HG03175 (cell line): Measurements from ENCODE around the gene HES4.
"Not testable (repeated sequence)": the region's sequence is repeated elsewhere in the genome, so short reads cannot be mapped to it uniquely, and the experiment has no call there.

Experiments used
- ATAC-seq: cut with Tn5 transposase; IDR thresholded peaks from one replicate; pipeline ENCODE4 v1.9.1; 2021; ENCODE audit warnings: mild to moderate bottlenecking, moderate library complexity; ENCODE audit not compliant: unreplicated experiment

The HES4 gene

DNA sequence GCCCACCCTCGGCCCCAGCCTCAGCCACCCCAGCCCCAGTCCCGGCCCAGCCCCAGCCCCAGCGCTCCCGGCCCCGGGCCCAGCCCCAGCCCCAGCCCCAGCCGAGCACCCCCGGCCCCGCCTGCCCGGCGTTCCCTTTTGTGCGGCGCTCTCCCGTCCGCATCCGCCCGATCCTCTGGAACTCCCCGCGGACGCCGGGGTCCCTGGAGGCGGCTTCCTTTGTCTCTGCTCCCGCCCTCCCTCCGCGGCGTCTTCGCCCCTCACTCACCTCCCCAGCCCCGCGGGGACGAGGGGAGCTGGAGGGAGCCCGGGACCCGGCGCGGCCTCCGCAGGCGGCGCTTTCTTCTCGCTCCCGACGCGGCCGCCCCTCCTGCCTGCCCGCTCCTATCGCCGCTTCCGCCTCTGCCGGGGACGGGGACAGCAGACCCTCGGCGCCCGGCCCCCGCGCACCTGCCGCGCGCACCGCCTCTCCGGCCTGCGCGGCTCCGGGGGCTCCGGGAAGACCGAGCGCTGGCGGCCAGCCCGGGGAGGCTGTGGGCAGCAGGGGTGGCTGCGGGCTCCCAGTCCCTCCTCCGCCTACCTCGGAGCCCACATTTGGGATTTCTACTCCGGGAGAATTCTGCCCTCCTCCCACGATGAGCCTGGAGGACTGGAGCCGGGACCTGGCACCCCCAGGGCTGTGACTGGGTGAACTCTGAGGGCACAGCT lies 34.0 kb upstream of the HES4 start:
- ATAC-seq: no peak

DNA sequence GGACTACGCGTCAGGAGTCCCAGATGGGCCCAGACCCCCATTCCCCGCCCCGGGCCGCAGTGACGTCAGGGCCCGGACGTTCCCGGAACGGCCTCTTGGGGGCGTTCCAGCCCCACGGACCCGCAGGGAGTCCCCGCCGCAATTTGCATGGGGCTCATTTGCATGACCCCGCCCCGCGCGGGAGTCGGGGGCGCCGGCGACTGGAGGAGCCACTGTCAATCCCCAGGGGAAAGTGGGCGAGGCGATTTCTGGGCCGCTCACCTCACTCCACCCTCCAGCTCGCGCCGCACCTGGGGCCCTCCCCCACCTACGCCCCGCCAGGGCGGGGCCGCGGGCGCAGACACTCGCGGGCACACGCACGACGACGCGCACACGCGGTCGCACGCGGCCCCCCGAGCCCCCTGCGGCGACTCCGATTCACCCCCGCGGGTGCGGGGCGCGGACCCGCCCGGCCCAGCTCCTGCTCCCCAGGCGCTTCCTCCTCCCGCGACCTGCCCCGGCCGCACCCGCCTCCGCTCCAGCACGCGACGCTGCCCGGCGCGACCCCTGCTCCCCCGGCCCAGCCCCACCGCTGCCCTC lies 33.2 kb upstream of the HES4 start:
- peak; percentile 85 for ATAC-seq

DNA sequence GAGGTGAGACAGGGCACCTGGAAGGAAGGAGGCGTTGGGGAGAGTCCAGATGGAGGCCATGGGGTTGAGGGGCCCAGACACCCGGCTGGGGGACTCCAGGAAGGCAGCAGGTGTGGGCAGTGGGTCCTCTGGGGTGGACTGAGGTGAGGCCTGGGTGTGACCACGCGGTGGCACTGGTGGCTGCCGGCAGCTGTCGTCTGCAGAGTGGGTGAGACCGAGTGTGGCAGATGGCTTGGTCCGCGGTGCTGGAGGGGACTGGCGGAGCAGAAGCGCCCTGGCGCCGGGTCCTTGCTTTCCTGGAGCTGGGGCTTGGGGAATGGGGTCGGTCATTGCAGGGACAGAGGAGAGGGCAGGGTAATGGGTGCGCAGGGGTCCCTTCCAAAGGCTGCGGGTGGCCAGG lies 32.5 kb upstream of the HES4 start:
- ATAC-seq: no peak

DNA sequence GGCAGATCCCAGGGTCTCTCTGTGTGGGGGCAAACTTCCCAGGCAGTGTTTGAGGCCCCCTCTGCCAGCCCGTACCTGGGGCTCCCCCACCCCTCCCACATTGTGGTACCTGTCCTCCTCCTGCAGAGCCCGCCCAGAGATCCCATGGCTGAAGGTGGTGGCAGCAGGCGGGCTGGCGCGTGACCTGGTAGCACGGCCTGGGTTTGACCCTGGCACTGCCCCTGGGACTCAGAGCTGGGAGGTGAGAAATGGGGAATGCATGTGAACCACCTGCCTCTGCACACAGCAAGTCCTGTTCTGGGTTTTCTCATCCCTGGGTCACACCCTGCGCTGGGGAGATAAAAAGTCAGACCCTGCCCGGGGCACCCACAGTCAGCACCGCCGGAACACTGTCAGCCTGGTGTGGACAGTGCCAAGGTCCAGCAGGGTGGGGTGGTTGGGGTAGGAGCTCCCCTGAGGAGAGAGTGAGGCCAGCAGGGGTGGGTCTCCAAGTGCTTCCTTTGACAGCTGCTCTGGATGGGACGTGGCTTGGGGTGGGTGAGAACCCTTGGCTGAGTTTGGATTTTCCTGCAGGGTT lies 31.9 kb upstream of the HES4 start:
- no peak for ATAC-seq

DNA sequence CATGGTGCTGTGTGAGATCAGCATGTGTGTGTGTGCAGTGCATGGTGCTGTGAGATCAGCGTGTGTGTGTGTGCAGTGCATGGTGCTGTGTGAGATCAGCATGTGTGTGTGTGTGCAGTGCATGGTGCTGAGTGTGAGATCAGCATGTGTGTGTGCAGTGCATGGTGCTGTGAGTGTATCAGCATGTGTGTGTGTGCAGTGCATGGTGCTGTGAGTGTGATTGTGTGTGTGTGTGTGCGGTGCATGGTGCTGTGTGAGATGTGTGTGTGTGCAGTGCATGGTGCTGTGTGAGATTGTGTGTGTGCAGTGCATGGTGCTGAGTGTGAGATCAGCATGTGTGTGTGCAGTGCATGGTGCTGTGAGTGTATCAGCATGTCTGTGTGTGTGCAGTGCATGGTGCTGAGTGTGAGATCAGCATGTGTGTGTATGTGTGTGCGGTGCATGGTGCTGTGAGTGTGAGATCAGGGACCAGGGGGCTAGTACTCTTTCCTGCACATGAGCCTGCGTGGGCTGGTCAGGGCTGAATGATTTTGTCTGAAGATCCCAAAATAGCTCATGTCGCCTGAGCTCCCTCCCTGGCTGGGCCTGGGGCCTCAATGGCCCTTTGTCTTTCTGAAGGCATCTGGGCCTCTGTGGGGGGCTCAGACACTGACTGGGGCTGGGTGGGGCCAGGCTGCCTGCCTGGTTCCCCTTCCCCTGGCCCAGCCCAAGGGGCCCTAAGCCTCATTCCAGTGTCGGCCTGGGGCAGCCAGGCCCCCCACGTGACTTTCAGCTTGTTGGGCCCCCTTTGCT lies 31.2 kb upstream of the HES4 start:
- not testable (repeated sequence) for ATAC-seq

DNA sequence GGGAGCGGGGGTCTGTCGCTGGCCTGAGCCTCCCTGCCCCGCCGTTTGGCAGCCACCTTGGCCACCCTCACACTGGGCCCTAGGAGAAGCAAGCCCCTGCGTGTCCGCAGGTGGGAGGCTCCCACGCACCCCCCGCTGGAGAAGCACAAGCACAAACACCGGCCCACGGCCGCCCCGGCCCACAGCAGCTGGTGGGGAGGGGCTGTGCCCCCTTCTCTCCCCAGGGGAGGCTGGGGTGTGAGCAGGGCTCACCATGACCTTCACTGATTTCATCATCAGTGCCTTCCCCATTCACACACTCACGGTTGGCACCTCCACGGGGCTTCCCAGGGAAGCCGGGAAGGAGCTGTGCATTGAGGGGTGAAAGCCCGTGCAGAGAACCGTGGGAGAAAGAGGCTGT lies 27.9 kb upstream of the HES4 start:
- no peak for ATAC-seq

DNA sequence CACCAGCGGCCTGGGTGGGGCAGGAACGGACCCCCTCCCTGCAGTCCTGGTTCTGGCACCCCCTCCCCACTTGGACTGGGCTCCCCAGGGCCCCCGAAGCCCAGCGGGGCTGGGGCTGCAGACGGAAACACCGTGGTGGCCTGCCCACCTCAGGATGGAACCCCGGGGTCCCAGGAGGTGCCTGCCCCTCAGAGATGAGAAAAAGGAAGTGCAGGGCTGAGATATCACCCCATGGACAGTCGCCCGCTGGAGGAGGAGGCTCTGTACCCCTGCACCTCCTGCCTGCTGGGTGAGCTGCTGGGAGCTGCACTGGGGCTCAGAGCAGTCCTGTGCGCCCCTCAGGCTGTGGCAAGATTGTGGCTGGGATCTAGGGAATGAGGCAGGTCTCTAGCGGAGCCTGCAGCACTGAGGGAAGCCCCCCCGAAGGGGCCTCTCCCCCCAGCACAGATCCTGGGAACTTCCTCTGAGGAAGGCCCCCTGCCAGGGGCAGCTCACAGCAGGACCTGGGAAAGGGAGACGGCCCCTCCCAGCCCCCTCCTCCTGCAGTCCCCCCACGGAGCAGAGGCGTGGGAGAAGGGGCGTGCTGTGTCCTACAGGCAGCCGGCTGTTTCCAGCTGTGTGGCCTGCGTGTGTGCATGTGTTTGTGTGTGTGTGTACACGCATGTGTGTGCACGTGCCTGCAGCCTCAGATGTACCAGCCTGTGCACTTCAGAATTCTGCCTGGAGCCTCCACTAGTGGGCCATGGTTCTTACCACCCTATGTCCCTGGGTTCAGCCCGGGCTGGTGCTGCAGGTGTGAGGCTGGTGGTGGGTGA lies 26.9 kb upstream of the HES4 start:
- ATAC-seq: no peak

DNA sequence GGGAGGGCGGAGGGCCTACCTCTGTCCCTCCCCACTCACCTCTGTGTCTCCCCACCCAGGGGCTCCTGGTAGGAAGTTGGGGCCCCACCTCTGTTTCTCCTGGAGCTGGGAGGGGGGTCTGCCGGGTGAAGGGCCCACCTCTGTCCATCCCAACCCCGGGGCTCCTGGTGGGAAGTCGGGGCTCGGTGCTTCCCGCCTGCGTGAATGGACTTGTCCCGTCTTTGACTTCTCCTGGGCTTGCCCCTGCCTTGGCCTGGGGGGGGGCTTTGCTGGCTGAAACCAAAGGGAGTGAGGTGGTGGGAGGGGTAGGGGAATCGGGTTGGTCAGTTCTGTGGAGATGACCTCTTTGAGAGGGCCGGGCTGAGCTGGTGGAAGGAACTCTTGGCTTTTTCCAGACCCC lies 25.8 kb upstream of the HES4 start:
- ATAC-seq: no peak

DNA sequence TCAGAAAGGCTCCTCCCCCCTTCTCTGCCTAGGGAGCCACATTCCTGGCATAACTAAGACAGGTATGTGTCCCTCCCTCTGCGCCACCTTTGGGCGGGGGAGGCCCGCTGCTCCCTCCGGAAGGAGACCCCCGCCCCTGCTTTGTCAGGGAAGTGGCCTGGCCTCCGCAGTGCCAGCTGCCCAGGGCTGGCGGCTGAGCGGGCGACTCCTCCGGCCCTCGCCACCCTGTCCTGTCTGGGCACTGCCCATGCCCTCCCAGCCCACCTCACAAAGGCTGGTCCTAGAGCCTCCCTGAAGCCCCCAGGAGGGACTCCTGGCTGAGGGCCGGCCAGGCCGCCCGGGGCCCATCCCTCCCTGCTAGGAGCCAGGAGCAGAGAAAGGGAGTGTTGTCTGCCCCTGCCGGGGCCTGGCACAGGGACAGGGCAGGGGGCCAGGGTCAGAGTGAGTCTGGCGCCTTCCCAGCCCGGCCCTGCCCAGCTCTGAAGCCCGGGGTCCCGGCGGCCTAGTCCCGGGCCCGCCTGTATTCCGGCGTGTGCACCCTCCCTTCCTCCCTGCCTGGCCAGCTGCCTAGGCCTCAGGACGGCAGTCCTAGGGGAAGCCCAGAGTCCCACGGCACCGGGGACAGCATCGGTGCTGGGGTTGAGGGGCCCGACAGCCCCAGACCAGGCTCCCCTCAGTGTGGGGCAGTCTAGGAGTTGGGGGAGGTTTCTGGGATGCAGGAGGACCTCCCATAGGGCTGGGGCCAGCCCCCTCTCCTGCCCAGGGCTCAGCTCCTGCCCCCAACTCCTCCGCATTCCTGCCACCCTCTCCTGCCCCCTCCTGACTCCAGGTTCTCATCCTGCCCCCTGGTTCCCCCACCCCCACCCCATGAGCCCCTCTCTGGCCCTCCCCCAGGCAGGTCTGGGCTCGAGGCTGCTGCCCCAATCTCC lies 25.1 kb upstream of the HES4 start:
- no peak for ATAC-seq

DNA sequence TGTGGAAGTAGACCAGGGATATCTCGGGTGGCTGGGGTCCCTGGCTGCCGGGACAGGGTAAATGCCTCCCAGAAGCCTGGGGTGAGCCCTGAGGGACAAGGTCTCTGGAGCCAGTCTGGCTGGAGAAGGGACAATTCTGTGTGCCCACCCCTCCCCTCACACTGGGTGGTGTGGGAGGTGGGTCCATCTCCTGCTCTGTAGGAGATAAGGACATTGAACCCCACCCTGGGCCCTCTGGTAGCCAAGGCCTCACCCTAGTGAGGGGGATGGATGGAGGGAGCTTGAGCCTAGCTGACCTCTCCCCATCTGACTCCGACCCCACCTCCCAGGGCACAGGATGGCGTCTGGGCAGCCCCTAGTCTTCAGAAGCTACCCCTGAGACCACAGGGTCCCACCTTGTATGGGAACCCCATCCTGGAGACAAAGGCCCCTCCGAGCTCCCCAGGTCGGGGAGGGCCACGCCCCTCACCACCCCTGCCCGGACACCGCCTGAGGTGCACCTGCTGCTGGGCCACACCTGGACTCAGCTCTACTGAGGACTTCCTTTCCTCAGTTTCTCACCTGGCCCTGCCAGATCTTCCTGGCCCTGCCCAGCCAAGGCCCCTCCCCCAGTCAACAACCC lies 24.4 kb upstream of the HES4 start:
- no peak for ATAC-seq

DNA sequence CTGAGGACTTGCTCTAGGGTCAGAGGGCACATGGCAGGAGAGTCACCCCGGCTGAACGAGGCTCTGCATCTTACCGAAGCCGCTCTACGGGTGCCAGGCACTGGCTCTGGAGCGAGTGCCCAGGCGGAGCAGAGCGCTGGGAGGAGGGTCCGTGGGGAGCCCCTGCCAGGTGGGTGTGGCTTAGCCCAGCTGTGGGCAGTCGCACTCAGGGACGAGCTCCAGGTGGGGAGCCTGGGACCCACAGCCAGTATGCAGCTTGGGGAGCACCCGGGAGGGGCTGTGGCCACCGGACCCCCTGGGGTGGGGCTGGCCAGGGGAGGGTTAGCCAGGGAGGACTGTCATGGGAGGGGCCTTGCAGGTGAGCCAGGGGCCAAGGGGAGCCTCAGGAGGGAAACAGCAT lies 23.8 kb upstream of the HES4 start:
- no peak for ATAC-seq

DNA sequence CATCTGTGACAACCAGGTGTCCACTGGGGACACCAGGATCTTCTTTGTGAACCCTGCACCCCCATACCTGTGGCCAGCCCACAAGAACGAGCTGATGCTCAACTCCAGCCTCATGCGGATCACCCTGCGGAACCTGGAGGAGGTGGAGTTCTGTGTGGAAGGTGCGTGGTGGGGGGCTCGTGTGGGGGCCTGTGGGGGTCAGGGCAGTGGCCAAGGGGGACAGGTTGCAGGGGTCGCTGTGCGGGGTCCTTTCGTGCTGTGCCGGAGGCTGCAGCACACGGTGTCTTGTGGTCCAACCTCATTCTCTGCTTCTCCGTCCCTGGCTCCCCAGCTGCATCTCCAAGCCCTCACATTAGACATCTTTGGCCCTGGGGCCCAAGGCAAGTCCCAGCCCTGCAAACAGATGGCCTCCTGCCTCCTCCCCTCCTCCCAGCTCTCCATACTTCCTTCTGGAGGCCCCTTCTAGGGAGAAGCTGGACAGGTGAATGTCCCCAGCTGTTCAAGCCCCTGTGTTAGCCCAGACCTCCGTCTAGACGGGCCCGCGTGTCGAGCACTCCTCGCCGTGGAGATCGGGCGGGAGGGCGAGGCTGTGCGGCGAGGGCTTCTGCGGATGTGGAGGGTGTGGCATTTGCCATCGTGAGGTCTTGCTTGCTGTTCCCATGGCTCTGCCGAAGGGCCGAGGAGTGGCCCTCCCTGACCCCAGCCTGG lies 22.6 kb upstream of the HES4 start:
- ATAC-seq: no peak

DNA sequence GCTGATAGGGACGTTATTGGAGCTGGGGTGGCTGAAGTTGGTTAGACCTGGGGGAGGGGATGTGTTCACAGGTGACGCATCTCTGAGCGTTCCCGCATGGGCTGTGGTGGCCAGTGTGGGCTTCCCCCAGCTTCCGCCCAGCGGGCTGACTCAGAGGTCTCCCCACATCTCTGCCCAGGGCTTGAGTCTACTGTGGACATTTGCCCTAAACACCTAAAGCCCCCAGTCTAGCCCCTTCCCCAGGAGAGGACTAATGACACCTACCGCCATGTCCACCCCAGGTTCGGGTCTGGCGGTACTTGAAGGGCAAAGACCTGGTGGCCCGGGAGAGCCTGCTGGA lies 22.0 kb upstream of the HES4 start:
- no peak for ATAC-seq

DNA sequence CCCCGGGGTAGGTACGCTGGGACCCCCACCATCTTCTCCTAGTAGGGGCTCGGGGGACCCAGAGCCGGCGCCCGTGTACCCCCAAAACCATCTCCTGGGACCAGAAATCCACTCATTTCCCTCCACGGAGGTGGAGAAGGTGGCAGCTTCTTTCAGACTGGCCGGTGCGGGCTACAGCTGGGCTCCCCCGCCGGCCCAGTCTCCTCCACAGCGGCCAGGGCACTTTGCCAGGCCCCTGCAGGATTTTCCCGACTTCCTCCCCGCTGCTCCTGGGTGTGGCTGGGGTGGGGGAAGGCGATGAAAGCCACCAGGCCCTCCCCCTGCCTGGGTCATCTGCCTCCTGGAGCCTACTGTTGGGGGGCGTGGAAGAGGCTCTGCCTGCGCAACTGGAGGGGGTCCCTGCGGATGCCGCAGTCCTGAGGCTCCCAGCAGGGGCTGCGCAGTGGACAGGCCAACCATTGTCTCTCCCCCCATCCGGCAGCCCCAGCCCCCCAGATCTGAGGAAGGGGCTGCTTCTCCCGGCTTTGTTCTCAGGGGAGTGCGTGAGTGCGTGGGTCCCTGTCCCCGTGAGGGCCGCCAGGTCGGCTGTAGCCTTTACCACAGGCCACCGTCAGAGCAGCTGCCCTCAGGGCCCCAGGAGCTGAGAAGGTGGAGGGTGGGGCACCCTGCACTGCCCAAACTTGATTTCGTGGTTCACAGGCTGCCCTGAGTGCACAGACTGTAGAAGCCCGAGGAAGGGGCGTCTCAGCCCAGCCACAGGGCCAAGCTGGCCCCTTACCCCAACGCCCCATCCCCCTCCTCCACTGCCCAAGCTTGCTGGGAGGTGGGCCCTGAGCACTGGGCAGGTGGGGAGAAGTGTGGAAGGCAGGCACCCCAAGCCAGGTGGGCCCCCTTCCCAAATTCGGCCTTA lies 21.4 kb upstream of the HES4 start:
- ATAC-seq: no peak

DNA sequence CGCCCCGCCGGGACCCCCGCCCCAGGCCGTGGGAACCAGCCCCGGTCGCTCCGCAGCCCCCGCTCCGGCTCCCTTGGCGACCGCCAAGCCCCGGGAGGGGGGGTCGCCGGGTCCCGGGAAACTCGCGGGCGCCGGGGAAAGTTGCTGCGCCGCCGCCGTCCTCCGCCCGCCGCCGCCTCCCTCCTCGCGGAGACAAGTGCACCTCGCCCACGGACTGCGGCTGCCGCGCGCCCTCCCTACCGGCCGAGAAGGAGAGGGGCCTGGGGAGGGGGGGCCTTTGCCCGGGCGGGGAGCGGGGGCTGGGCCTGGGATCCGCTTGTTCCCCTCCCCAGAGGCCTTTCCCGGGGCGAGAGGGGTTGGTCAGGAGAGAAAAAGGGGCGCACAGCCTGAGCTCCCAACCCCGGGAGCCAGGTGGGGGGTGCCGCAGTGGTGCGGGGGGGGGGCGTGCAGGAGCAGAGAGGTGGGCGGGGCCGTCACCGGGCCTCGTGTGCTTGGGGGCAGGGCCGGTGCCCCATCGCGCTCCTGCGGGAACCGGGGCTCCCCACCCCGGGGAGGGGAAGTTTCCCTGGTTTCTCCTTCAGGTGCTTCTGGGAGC lies 20.6 kb upstream of the HES4 start:
- peak; percentile 11 for ATAC-seq

DNA sequence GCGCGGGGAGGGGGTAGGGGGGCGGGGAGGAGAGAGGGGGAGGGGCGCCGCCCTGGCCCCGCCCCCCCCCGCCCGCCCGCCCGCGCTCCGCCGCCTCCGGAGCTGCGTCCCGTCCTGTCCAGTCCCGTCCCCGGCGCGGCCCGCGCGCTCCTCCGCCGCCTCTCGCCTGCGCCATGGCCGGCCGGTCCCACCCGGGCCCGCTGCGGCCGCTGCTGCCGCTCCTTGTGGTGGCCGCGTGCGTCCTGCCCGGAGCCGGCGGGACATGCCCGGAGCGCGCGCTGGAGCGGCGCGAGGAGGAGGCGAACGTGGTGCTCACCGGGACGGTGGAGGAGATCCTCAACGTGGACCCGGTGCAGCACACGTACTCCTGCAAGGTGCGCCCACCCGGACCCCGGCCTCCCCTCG lies 20.1 kb upstream of the HES4 start, which contains the start of gene AGRN:
Gene AGRN, plus strand, starts transcription at position 121 of the 405 bp plus-strand sequence. Its CDS starts 53 bp downstream, at position 174.
- ATAC-seq: peak; percentile 21
